ENCODE data around the gene TUBB1.
A peak's percentile ranks its signal among the peaks of the same experiment; 100 is the strongest.

Gene TUBB1

GRCh38 chr20:59044796-59045195 is 25.6 kb downstream of the TUBB1 start:
- no peak for DNase-seq

GRCh38 chr20:59046862-59047261 is 27.6 kb downstream of the TUBB1 start:
- DNase-seq, result no peak

GRCh38 chr20:59047938-59048680 is 28.9 kb downstream of the TUBB1 start:
- DNase-seq, result no peak

GRCh38 chr20:59048681-59049030 is 29.4 kb downstream of the TUBB1 start:
- no peak for DNase-seq

- DNase-seq, result no peak
Measured at GRCh38 chr20:59050437-59050836, 31.2 kb downstream of the TUBB1 start.

- no peak for DNase-seq
Measured at GRCh38 chr20:59051666-59052185, 32.5 kb downstream of the TUBB1 start.

- peak in 1 of 6 experiments; percentile 23 for DNase-seq
Measured at GRCh38 chr20:59055302-59055701, 36.1 kb downstream of the TUBB1 start.

GRCh38 chr20:59062081-59062480 is 42.9 kb downstream of the TUBB1 start:
- no peak for DNase-seq

- no peak for DNase-seq
Measured at GRCh38 chr20:59063358-59064213, 44.4 kb downstream of the TUBB1 start.

GRCh38 chr20:59064214-59064722 is 45.0 kb downstream of the TUBB1 start:
- no peak for DNase-seq

- no peak for DNase-seq
Measured at GRCh38 chr20:59068534-59068933, 49.3 kb downstream of the TUBB1 start.

- DNase-seq, result no peak
Measured at GRCh38 chr20:59069026-59069425, 49.8 kb downstream of the TUBB1 start.

GRCh38 chr20:59071216-59071615 is 52.0 kb downstream of the TUBB1 start:
- no peak for DNase-seq

- DNase-seq, result no peak
Measured at GRCh38 chr20:59073582-59073981, 54.4 kb downstream of the TUBB1 start.

- DNase-seq, result no peak
Measured at GRCh38 chr20:59074456-59074855, 55.2 kb downstream of the TUBB1 start.

- no peak for DNase-seq
Measured at GRCh38 chr20:59075934-59076508, 56.8 kb downstream of the TUBB1 start.

Data from stimulated activated naive CD4-positive, alpha-beta T cell (primary cell).